Stimulated activated naive CD8-positive, alpha-beta T cell treated with anti-CD3 and anti-CD28 coated beads, Interleukin-15, amount 100 ng/mL, for 72 hours (primary cell): ENCODE data around the gene LRP8.

Source experiments
- ATAC-seq: fragments of 150-1000 bp; cut with Tn5 transposase; 2 replicates; pipeline ENCODE4 v1.10.0; 2021; ENCODE audit warnings: mild to moderate bottlenecking, moderate library complexity
- DNase-seq, 2 donors: peaks; one replicate each; pipeline ENCODE4 v3.0.0; 2021 to 2022
- H3K27ac Mint-ChIP-seq, 2 donors: one replicate each; pipeline ENCODE4 v1.8.0; 2022; ENCODE audit warnings: mild to moderate bottlenecking in 2 of 2, mixed read lengths in 2 of 2, moderate library complexity in 2 of 2
- H3K27me3 Mint-ChIP-seq: one replicate; pipeline ENCODE4 v1.8.0; 2022; ENCODE audit warnings: mixed read lengths
- H3K4me1 Mint-ChIP-seq: one replicate; pipeline ENCODE4 v1.8.0; 2022; ENCODE audit warnings: mild to moderate bottlenecking, mixed read lengths
- H3K4me3 Mint-ChIP-seq, 2 donors: one replicate each; pipeline ENCODE4 v1.8.0; 2022; ENCODE audit warnings: mild to moderate bottlenecking in 2 of 2, mixed read lengths in 2 of 2, moderate library complexity in 1 of 2
- H3K9me3 Mint-ChIP-seq, 2 donors: one replicate each; pipeline ENCODE4 v1.8.0; 2022; ENCODE audit warnings: mixed read lengths in 2 of 2

LRP8 gene

GRCh38 chr1:53366901-53367502 lies 39.1 kb upstream of the LRP8 start:
- Mint-ChIP-seq H3K4me3 (peak overlapping the region in 1 of 2 donors; percentile 10), H3K9me3 (no peaks in the 10 kb centered on the region), H3K4me1 (peaks cover 34% of the 10 kb centered on the region), H3K27ac (peak overlapping the region in 1 of 2 donors; percentile 54), H3K27me3 (no peaks in the 10 kb centered on the region)
- DNase-seq, result peak in 1 of 2 donors; percentile 4
- no peak for ATAC-seq

DNA sequence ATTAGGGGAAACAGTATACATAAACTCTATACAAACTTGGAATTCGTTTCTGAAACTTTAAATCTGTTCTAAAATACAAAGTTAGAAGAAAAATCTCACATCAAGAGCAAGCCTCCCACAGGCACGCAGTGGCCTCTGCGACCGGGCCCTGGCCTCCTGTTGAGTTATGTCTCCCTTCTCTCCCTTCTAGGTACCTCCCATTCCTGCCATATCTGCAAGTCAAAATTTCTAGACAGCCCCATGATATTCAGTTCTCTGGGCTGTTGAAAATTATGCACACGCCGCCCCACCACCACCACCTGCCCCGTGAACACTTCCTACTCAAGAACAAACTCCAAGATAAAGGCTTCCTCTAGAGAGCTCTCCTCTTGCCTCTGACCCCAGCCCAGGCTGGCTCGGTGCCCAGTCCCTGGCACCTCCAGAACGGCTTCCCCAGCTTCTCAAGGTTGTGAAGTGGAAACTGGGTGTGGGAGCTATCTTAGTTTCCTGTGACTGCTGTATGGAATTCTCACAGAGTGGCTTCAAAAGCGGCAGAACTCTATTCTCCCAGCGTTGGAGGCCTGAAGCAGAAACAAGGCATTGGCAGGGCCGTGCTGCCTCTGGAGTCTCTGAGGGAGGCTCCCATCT lies 37.7 kb upstream of the LRP8 start:
- no peaks in the 10 kb centered on the region for H3K9me3 Mint-ChIP-seq
- no peak for ATAC-seq
- H3K27me3 Mint-ChIP-seq, result no peaks in the 10 kb centered on the region
- no peak overlapping the region for H3K4me3 Mint-ChIP-seq
- DNase-seq, result peak in 1 of 2 donors; percentile 5
- H3K27ac Mint-ChIP-seq, result peak overlapping the region in 1 of 2 donors; percentile 15
- peaks cover 34% of the 10 kb centered on the region for H3K4me1 Mint-ChIP-seq

GRCh38 chr1:53362851-53363642 lies 35.2 kb upstream of the LRP8 start:
- no peak overlapping the region for H3K27ac Mint-ChIP-seq
- H3K4me1 Mint-ChIP-seq, result peaks cover 24% of the 10 kb centered on the region

GRCh38 chr1:53362270-53362669 lies 34.4 kb upstream of the LRP8 start:
- Mint-ChIP-seq H3K4me3 (no peak overlapping the region), H3K27ac (no peak overlapping the region), H3K9me3 (peaks cover 0 to 14% of the 10 kb centered on the region in 2 donors), H3K27me3 (peaks cover 8% of the 10 kb centered on the region), H3K4me1 (peaks cover 16% of the 10 kb centered on the region)
- ATAC-seq, result no peak
- DNase-seq, result no peak

More at GRCh38 chr1:53362851-53363642, 35.2 kb upstream of the LRP8 start:
- peaks cover 8% of the 10 kb centered on the region for H3K27me3 Mint-ChIP-seq
- peaks cover 0 to 14% of the 10 kb centered on the region in 2 donors for H3K9me3 Mint-ChIP-seq
- H3K4me3 Mint-ChIP-seq, result no peak overlapping the region
- ATAC-seq (no peak), DNase-seq (no peak)

DNA sequence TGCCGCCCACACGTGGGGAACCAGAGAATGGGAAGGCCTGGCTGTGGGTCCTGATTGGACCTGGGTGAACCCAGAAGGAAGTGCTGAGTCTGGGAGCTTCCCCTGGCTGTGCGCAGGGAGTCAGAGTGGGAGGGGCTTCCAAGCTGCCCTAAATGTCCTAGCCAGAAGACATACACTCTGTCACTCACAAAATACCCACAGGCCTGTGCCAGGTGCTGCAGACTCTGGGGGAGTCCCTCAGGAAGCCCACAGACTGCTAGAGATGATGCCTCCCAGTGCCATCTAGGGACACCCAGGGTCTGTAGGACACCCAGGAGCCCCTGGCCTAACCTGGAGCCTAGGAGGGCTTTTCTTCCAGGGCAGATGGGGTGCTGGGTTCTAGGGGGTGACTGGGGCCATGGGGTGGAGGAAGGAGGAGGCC lies 33.7 kb upstream of the LRP8 start:
- H3K9me3 Mint-ChIP-seq, result peaks cover 5 to 14% of the 10 kb centered on the region in 2 donors
- H3K4me1 Mint-ChIP-seq, result peaks cover 11% of the 10 kb centered on the region
- DNase-seq (no peak), ATAC-seq (no peak)
- H3K4me3 Mint-ChIP-seq, result no peak overlapping the region
- peaks cover 8% of the 10 kb centered on the region for H3K27me3 Mint-ChIP-seq
- H3K27ac Mint-ChIP-seq, result no peak overlapping the region

DNA sequence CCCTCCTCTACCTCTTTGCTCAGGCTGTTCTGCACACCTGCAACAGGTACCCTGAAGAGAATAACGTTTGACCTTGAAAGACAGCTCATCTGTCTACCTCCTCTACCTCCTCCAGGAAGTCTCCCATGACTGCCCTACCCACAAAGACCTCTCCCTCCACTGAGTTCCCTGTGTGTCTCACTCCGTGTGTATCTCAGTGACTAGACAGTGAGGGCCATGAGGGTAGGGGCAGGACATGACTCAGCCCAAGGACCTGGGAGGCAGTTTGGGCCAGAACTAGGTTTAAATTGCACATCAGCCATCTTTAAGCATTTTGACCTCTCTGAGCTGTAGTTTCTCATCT lies 32.0 kb upstream of the LRP8 start:
- Mint-ChIP-seq H3K9me3 (peaks cover 5 to 14% of the 10 kb centered on the region in 2 donors), H3K4me1 (peaks cover 6% of the 10 kb centered on the region), H3K4me3 (no peak overlapping the region), H3K27me3 (peaks cover 8% of the 10 kb centered on the region), H3K27ac (no peak overlapping the region)
- no peak for DNase-seq
- no peak for ATAC-seq

GRCh38 chr1:53359225-53359933 lies 31.5 kb upstream of the LRP8 start:
- H3K9me3 Mint-ChIP-seq, result peaks cover 5 to 14% of the 10 kb centered on the region in 2 donors
- no peak for DNase-seq
- ATAC-seq, result no peak
- H3K27me3 Mint-ChIP-seq, result peaks cover 8% of the 10 kb centered on the region
- H3K4me1 Mint-ChIP-seq, result peaks cover 6% of the 10 kb centered on the region
- no peak overlapping the region for H3K4me3 Mint-ChIP-seq
- H3K27ac Mint-ChIP-seq, result no peak overlapping the region

DNA sequence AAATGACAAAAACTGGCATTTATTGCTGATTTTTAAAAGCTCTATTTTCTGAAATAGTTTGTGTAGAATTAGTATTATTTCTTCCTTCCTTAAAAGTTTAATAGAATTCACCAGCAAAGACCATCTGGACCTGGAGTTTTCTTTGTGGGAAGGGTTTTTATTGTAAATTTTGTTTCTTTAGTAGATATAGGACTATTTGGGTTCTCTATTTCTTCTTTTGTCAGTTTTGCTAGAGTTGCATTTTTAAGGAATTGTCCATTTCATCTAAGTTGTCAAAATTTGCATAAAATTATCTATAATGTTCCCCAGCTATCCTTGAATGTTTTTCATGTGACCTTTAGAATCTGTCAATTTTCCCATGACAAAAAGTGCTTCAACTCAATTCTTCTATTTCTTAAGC lies 28.8 kb upstream of the LRP8 start:
- Mint-ChIP-seq H3K9me3 (peaks cover 5 to 14% of the 10 kb centered on the region in 2 donors), H3K4me3 (no peak overlapping the region), H3K4me1 (no peaks in the 10 kb centered on the region), H3K27me3 (peaks cover 8% of the 10 kb centered on the region), H3K27ac (no peak overlapping the region)
- ATAC-seq (no peak), DNase-seq (no peak)

GRCh38 chr1:53354119-53354518 lies 26.2 kb upstream of the LRP8 start:
- H3K27me3 Mint-ChIP-seq, result peaks cover 2% of the 10 kb centered on the region
- H3K4me3 Mint-ChIP-seq, result no peak overlapping the region
- no peak overlapping the region for H3K27ac Mint-ChIP-seq
- ATAC-seq, result no peak
- peaks cover 3 to 5% of the 10 kb centered on the region in 2 donors for H3K9me3 Mint-ChIP-seq
- no peaks in the 10 kb centered on the region for H3K4me1 Mint-ChIP-seq
- no peak for DNase-seq

DNA sequence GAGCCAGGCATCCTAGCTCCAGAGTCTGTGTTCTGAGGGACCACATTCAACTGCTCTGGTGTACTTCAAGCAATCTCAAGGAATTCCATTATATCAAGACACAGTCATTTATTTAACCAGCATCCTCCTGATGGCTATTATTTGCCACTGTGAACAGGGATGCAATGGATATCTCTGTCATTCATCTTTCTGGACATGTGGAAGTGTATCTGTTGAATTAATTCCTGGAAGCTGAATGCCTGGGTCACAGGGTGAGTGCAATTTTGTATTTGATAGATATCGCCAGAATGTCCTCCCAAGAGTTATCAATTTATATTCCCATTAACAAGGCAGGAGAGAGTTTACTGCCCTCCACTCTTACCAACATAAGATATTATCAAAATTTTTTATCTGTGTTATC lies 24.7 kb upstream of the LRP8 start:
- H3K27me3 Mint-ChIP-seq, result no peaks in the 10 kb centered on the region
- no peak for DNase-seq
- no peak overlapping the region for H3K4me3 Mint-ChIP-seq

GRCh38 chr1:53350853-53351767 lies 23.2 kb upstream of the LRP8 start:
- Mint-ChIP-seq H3K9me3 (no peaks in the 10 kb centered on the region), H3K27ac (no peak overlapping the region), H3K4me3 (no peak overlapping the region), H3K4me1 (no peaks in the 10 kb centered on the region), H3K27me3 (no peaks in the 10 kb centered on the region)
- no peak for ATAC-seq
- peak in 1 of 2 donors; percentile 2 for DNase-seq

More for the DNA sequence above, 24.7 kb upstream of the LRP8 start:
- H3K27ac Mint-ChIP-seq, result no peak overlapping the region
- H3K9me3 Mint-ChIP-seq, result peaks cover 0 to 5% of the 10 kb centered on the region in 2 donors
- H3K4me1 Mint-ChIP-seq, result no peaks in the 10 kb centered on the region
- ATAC-seq, result no peak

- peak overlapping the region in 1 of 2 donors; percentile 9 for H3K27ac Mint-ChIP-seq
- DNase-seq (peak in 1 of 2 donors; percentile 3), ATAC-seq (no peak)
Measured at GRCh38 chr1:53349968-53350852, 22.3 kb upstream of the LRP8 start.

DNA sequence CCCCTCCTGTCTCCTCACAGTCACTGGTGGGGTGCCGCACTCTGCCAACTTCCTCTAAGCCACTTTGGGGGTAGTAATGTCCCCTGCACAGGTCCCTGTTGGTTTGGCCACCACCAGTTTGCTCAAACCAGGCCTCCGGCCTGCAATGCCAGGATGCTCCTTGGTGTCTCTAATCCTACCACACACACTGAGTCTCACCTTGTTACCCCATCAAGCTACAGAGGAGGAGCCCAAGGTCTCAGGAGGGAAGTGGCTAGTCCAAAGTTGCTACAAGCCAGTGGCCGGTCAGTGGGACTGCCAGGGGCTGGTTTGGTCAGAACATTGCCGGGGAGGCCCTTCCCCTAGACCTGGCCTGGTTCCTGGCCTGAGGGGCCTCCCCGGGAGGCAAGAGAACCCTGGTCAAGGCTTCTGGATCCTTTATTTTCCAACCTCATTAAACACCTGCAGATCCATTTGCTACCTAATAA lies 21.5 kb upstream of the LRP8 start:
- Mint-ChIP-seq H3K27me3 (no peaks in the 10 kb centered on the region), H3K9me3 (no peaks in the 10 kb centered on the region), H3K4me1 (no peaks in the 10 kb centered on the region), H3K4me3 (no peak overlapping the region), H3K27ac (no peak overlapping the region)
- ATAC-seq, result no peak
- no peak for DNase-seq

More at GRCh38 chr1:53349968-53350852, 22.3 kb upstream of the LRP8 start:
- H3K4me3 Mint-ChIP-seq, result no peak overlapping the region
- H3K4me1 Mint-ChIP-seq, result no peaks in the 10 kb centered on the region
- no peaks in the 10 kb centered on the region for H3K27me3 Mint-ChIP-seq
- no peaks in the 10 kb centered on the region for H3K9me3 Mint-ChIP-seq
